Right renal cortex interstitium (tissue), 3 donors: ENCODE data around the gene RASGRP2. TPM values are rescaled to one million over a fixed set of nuclear protein-coding genes. Genes with fewer than 3 reads are reported as not detected.

Experiments
- DNase-seq, 3 donors: peaks; one replicate each; pipeline ENCODE4 v3.0.0-alpha.2; 2013; ENCODE audit warnings: low read depth in 3 of 3, low spot score in 2 of 3
- polyA plus RNA-seq, 3 donors: library from polyadenylated mRNA; unstranded; fragments of 120-200 nt; gene quantifications; one replicate each; pipeline ENCODE4 v1.2.1, GENCODE V29; 2013; ENCODE audit not compliant: insufficient read length in 3 of 3

RASGRP2 gene
- polyA plus RNA-seq, 3 donors, result 3.1 to 4.2 (median 3.8) TPM

GRCh38 chr11:64681171-64681570 lies 62.8 kb downstream of the RASGRP2 start:
- no peak for DNase-seq

GRCh38 chr11:64679846-64680245 lies 64.1 kb downstream of the RASGRP2 start:
- DNase-seq, result no peak

GRCh38 chr11:64677441-64678023 lies 66.4 kb downstream of the RASGRP2 start:
- DNase-seq, result no peak

Other genes with a start within 250 kb of the RASGRP2 start
- 10 to 100 TPM; 16.1 to 26.0 (median 25.2) TPM for gene SLC22A11, start 188.2 kb downstream of the RASGRP2 start, polyA plus RNA-seq
- 1 to 10 TPM; 3.4 to 4.0 (median 3.6) TPM for gene SLC22A12, start 152.9 kb downstream of the RASGRP2 start, polyA plus RNA-seq
- 10 to 100 TPM; 11.7 to 12.1 (median 12.0) TPM for gene NRXN2, start 20.9 kb downstream of the RASGRP2 start, polyA plus RNA-seq
- gene PYGM, start 15.8 kb upstream of the RASGRP2 start, polyA plus RNA-seq, result 1 to 10 TPM; 1.1 to 2.6 (median 2.4) TPM
- 100 to 1,000 TPM; 308 to 338 (median 314) TPM for gene SF1, start 34.4 kb upstream of the RASGRP2 start, polyA plus RNA-seq
- 10 to 100 TPM; 17.0 to 18.5 (median 18.5) TPM for gene MAP4K2, start 59.1 kb upstream of the RASGRP2 start, polyA plus RNA-seq
- gene MEN1, start 66.4 kb upstream of the RASGRP2 start, polyA plus RNA-seq, result 10 to 100 TPM; 30.0 to 33.6 (median 30.7) TPM
- gene CDC42BPG, start 100.5 kb upstream of the RASGRP2 start, polyA plus RNA-seq, result 1 to 10 TPM; 4.3 to 5.1 (median 4.3) TPM
- 10 to 100 TPM; 44.6 to 63.5 (median 49.4) TPM for gene EHD1, start 134.5 kb upstream of the RASGRP2 start, polyA plus RNA-seq
- gene ATG2A, start 173.1 kb upstream of the RASGRP2 start, polyA plus RNA-seq, result 10 to 100 TPM; 12.8 to 14.0 (median 13.2) TPM
- 10 to 100 TPM; 14.3 to 16.3 (median 16.0) TPM for gene PPP2R5B, start 180.5 kb upstream of the RASGRP2 start, polyA plus RNA-seq
- 1 to 10 TPM; 1.5 to 1.7 (median 1.6) TPM for gene GPHA2, start 191.8 kb upstream of the RASGRP2 start, polyA plus RNA-seq
- gene MAJIN, start 228.0 kb upstream of the RASGRP2 start, polyA plus RNA-seq, result 1 to 10 TPM in 1 of 3 donors, under 1 TPM in 2; 0.57 to 1.2 (median 0.67) TPM